Measurements from ENCODE around the gene EIF4A3.

The EIF4A3 gene

DNA sequence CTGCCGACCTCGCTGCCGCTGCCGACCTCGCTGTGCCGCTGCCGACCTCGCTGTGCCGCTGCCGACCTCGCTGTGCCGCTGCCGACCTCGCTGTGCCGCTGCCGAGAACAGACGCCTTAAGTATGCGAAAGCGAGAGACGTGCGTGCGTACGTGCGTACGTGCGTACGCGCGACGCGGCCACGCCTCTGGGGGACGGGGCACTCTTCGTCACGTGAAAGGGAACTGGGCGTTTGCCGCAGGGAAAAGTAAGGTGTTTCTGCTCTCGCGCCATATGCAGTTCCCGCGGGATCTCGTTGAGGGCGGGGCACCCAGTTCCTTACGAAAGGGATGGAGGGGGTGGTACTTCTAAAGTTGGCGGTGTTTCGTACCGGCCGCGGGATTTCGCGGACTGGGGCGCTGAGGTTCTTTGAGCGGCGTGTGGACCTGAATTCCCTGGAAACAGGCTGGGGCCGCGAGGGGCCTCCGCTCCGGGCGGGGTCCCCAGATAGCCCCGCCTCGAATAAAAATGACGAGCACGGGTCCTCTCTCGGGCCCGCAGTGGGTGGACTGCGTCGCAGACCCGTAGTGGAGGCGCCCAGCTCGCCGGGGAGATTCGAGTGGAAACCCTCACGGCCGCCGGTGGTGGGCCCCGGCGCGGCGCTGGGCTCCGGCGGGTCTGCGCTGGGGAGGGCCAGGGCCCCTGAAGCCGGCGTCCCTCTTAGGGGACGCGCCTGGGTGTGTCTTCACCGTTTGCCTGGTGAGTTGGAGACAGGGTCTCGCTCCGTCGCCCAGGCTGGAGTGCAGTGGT, at the start of gene EIF4A3:
Gene EIF4A3, minus strand, starts transcription at position 94 of the 788 bp plus-strand sequence. CDS start 167 bp downstream, outside the sequence.
- peak; percentile 94 to 96 for DNase-seq (ENCODE audit: low read depth in 2 of 2)

DNA sequence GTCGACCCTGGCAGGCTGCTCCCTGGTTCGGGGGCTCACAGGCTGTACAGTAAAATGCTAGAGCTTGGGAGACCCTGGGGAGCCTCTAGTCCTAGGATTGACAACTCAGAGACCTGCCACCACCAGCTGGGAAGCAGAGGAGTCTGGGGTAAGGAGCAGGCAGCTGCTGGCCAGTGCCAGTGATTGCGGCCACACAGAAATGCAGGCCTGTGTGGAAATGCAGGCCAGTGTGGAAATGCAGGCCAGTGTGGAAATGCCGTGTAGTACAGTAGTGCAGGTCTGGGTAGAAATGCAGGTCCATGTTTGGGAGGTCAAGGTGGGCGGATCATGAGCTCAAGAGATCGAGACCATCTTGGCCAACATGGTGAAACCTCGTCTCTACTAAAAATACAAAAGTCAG, 49.7 kb upstream of the EIF4A3 start:
- DNase-seq (ENCODE audit: low read depth in 2 of 2) = no peak

DNA sequence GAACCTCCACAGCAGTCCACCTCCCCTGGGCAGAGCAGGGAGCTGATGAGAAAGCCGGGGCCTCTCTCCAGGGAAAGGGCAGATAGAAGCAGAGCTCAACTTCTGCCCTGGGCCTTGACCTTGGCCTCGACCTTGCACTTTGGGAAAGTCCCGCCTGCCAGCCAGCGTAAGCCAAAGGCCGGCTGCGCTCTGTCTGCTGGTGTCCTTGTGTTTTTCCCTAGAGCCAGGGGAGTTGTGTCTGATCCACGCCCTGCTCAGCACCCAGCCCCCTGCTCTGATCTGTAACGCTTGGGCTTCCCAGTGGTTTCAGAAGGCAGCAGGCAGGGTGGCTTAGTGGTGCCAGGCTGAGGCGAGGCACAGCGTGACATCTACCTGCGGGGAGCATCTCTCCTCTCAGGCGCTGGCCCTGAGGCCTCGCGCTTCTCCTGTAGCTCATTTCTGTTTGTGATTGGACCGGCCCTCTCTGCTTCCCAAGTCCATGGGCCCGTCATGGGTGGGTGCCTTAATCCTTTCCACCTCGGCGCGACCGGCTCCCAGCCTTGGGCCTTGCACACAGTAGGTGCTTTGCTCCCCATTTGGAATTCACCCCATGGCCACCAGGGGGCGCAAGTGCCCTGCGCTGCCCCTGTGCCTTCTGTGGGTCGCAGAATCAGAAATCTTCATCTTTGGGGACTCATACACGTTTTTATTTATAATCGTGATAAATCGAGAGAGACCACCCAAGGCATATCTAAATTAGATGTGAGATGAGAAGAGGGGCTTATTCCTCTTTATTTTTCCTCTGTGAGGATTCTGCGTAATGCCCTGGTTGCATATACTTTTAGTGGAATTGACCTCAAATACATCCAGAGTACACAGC, 49.0 kb upstream of the EIF4A3 start:
- DNase-seq (ENCODE audit: low read depth in 2 of 2) = peak; percentile 27 to 30

DNA sequence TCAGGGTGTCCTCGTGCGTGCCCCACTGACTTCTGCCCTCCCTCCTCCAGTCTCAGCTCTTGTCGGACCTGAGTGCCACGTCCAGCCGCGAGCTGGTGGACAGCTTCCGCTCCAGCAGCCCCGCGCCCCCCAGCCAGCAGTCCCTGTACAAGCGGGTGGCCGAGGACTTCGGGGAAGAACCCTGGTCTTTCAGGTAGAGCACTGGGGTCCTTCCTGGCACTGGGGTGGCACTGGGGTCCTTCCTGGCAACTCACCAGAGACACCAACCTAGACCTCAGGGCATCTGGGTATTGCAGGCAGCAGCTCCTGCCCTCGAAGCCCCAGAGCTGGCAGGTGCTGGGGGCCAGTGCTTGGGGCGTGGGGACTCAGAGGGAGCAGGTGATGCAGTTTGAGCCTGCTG, 48.2 kb upstream of the EIF4A3 start:
- no peak for DNase-seq (ENCODE audit: low read depth in 2 of 2)

DNA sequence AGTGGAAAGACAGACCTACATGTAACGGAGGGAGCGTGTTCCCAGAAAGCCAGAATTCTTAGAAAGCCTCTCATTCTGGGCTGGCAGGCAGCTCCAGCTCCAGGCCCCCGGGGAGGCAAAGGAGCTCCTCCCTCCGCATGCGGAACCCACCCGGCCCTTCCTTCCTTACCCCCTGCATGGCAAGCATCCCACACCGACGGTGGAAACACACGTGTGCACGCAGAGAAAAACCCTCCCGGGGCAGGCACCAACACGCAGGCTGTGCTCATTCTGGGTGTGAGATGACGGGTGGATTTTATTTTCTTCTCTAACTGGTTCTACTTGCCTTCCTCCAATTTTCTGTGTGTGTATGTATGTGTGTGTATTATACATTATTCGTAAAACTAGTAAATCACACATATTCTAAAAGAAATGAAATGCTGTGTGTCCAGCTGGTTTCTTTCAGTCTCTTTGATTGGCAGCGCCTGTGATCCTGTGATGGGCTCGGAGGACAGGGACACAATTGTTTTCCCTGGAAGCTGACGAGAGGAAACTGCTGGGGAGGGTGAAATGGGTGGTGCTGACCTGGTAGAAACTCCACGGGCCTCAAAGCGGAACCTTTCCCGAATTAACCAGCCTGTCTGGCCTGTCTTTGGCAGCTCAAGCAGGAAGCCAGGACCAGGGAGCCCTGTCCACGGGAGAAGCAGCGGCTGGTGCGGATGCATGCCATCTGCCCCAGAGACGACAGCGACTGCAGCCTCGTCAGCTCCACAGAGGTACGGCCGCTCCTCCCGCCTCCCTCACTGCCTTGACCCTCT, 45.1 kb upstream of the EIF4A3 start:
- DNase-seq (ENCODE audit: low read depth in 2 of 2) = no peak

DNA sequence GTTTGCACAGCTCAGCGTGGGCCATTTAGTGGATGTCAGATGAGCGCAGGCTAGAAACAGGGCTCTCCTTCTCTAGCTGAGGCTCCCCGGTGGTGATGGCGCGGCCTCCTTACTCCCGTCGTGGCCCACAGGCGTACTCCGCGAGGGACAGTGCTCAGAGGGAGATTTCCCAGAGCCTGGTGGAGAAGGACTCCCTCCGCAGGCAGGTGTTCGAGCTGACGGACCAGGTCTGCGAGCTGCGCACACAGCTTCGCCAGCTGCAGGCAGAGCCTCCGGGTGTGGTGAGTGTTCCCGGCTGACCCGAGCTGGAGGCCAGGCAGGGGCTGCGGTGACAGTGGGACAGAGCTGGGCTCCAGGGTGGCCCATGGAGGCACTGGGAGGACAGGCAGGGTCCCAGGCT, 44.3 kb upstream of the EIF4A3 start:
- no peak for DNase-seq (ENCODE audit: low read depth in 2 of 2)

DNA sequence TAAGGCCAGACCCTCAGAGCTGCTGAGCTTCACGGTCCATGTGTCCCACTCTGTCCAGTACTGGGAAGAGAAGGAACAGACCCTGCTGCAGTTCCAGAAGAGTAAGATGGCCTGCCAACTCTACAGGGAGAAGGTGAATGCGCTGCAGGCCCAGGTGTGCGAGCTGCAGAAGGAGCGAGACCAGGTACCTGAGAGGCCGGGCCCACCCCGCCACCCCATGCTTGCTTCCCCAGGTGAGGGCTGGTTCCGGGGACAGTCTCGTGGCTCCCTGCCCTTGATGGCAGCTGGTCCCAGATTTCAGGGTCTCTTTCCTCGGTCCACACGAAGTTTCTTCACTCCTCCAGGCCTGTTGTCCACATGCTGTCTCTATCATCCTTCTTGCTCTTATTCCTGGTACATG, 43.8 kb upstream of the EIF4A3 start:
- DNase-seq (ENCODE audit: low read depth in 2 of 2) = no peak

DNA sequence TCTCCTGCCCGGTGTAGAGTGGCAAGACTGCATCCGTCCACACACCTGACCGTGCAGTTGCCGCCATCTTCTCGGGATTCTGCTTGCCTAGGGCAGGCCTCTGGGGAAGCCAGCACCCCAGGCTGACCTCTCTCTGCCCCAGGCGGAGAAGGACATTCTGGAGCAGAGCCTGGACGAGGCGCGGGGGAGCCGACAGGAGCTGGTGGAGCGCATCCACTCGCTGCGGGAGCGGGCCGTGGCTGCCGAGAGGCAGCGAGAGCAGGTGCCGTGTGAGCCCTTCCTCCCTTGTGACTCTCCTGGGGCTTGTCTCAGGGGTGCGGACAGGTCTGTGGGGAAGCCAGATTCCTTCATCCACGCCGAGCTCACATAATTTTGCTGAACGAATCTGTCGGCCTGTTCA, 42.7 kb upstream of the EIF4A3 start:
- no peak for DNase-seq (ENCODE audit: low read depth in 2 of 2)

DNA sequence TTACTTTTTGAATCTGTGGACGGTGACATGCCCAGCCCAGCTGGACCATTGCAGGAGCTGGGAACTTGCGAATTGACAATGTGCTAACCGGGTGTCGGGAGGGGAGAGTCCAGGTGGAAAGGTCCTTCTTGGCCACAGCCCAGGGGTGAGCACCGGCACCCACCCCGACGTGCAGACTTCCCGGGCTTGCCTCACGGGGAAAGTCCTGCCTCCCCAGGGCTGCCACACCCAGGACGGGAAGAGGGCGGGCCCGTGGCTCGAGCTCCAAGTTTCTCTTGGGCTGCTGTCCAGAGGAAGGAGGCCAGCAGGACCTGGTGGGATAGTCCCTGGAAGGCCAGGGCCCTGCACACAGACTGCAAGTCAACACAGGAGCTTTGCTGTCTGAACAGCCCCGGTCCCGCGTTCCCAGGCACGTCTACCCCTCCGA, 40.6 kb upstream of the EIF4A3 start:
- no peak for DNase-seq (ENCODE audit: low read depth in 2 of 2)

DNA sequence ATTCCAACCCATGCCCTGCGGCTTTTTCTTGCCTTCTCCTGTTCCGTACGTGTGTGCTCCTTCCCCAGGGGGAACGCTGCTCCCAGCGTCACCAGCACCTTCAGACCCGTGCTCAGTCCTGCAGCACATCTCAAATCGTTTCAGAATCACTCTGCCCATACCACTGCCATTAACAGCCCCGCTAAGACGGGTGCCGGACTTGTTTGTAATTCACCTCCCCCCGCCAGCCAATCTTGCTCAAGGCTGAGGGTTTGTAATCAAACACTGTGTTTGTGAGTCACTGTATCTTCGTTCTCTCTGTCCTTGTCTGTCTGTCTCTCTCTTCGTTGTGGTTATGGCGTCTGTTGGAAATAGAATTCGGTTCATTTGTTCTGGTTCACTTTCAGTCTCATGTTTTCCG, 40.2 kb upstream of the EIF4A3 start:
- DNase-seq (ENCODE audit: low read depth in 2 of 2) = no peak

DNA sequence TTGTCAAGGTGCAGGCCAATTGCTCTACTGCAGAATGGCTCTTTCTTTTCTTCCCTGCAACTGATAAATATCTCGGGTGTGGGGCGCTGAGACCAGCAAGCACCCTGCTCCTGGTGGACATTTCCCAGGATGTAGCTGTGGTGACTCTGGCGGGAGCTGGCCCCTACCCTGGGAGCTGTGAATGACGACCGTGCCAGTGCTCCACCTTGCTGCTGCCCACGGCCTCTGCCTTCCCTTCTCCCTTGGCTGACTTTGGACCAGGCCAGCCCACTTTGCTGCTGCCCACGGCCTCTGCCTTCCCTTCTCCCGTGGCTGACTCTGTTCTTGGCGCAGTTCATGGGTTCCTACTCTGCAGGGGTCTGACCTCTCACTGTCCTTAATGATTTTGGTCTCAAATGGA, 39.0 kb upstream of the EIF4A3 start:
- DNase-seq (ENCODE audit: low read depth in 2 of 2) = no peak

DNA sequence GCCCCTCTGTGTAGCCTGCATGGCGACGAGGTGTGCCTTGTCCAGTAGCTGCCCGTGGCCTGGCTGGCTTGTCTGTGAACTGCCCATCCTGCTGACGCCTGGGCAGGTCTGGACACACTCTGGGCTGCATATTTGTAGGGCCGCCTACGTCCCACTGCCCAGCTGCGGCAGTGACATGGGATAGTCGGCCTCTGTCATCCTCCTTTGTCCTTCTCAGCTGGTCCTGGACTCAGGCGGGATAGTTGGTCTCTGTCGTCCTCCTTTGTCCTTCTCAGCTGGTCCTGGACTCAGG, 37.4 kb upstream of the EIF4A3 start:
- no peak for DNase-seq (ENCODE audit: low read depth in 2 of 2)

DNA sequence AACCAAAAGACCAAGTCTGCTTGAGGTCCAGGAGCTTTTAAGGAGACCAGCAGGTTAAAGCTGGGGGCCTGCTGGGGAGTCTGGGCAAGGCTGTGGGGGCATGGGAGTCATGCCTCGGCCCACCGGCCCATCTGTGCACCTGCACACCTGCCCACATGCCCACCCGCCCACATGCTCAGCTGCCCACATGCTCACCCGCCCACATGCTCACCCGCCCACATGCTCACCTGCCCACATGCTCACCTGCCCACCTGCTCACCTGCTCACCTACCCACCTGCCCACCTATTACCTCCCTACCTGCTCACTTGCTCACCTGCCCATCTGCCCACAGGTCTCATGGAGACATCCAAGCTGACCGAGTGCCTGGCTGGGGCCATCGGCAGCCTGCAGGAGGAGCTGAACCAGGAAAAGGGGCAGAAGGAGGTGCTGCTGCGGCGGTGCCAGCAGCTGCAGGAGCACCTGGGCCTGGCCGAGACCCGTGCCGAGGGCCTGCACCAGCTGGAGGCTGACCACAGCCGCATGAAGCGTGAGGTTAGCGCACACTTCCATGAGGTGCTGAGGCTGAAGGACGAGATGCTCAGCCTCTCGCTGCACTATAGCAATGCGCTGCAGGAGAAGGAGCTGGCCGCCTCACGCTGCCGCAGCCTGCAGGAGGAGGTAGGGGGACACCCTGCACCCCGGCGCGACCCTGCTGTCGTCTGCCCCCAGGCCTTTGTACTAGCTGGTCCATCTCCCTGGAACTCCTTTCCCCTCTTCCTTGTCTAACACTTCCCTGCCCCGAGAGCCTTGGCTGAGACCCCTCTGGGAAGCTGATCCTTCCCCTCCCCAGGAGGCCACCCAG, 36.9 kb upstream of the EIF4A3 start:
- DNase-seq (ENCODE audit: low read depth in 2 of 2) = no peak

DNA sequence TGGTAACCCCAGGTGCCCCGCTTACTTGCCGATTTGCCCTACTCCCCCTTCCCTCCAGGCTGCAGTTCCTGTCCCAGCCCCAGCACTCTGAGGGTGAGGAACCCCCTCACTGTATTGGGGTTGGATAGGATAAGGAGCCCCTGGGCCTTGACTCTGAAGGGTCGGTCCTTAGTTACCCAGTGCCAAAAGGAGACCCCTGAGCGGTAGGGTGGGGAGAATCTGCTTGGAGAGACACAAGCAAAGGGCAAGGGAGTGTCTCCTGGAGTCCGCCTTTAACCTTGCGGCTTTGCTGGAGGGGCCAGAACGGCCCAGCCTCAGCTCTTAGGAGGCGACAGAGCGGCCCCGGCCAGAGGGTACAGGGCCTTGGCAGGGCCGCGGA, 35.9 kb upstream of the EIF4A3 start:
- DNase-seq (ENCODE audit: low read depth in 2 of 2) = no peak

DNA sequence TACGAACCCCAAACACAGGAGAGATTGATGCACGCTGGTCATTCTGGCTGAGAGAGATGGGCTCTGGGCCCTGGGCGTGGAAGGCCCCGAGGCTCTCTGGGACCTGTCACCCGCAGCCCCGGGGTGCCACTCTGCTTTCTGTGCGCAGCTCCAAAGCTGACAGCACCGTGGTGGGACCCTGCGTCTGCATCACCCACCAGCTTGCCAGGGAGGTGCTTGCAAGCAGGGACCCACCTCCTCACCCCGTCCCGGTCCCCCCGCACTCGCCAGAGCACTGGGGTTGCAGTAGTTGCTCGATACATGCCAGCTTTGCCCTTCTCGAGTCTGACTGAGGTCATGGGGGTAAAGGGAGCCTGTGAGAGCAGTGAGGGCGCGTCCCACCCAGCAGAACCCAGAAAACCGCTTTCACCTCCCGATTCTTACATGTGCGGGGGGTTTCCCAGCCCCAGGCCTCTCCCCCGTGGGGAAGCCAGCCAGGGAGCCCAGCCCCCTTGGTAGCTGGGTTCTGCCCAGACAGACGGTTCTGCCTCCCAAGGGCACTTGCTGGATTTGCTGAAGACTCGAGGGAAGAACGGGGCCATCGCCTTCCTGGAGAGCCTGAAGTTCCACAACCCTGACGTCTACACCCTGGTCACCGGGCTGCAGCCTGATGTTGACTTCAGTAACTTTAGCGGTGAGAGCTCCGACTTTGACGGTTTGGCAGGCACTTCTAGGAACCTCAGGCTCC, 35.4 kb upstream of the EIF4A3 start:
- no peak for DNase-seq (ENCODE audit: low read depth in 2 of 2)

DNA sequence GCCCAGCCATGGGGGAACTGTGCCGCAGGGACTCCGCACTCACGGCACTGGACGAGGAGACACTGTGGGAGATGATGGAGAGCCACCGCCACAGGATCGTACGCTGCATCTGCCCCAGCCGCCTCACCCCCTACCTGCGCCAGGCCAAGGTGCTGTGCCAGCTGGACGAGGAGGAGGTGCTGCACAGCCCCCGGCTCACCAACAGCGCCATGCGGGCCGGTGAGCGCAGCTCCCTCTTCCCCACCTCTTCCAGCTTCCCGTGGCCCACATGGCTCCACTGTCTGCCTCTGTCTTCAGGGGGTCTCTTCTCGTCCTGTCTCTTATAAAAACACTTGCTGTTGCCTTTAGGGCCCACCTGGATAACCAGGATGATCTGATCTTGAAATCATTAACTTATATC, 34.5 kb upstream of the EIF4A3 start:
- DNase-seq (ENCODE audit: low read depth in 2 of 2) = no peak

DNA sequence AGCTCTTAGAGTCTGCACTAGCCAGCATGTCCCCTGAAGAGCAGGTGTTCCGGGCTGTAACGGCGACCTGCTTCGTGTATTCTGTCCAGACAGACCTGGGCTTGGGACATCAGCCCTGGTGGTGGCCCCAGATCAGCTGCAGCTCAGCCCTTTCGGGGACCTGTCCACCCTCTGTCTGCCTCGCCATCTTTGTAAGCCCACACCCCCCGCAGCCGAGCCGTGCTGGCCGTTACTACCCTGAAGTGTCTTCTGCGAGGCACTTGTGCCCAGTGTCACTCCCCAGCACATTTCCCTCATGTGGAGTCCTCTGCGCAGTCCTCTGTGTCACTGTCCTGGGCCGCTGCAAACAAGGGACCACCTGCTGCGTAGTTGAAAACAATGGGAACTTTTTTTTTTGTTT, 33.3 kb upstream of the EIF4A3 start:
- no peak for DNase-seq (ENCODE audit: low read depth in 2 of 2)

DNA sequence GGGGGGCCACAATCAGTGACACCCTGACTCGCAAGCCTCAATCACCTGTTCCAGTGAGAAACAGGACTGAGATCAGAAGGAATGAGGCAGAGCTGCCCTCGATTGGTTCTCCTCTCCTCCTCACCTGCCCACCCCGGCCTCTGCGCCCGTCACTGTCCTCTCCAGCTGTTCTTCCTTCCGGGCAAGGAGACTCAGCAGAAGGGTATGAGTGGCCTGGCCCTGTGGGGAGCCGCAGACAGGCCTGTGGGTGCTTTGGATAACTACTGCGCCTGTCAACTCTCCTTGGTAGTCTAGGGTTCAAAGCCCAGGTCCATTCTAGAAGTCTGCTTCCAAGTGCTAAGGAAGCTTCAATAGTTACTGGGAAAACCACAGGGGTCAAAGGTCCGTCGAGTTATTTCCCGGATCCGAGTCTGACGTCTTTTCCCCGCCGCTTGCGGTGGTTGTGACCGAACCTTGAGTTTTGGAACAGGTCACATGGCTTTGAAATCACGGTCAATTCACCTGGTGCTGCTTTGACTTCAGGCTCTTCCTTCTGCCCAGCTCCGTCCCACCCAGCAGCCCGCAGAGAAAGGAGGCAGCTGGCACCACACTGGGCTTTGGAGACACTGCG, 31.2 kb upstream of the EIF4A3 start:
- DNase-seq (ENCODE audit: low read depth in 2 of 2) = no peak

DNA sequence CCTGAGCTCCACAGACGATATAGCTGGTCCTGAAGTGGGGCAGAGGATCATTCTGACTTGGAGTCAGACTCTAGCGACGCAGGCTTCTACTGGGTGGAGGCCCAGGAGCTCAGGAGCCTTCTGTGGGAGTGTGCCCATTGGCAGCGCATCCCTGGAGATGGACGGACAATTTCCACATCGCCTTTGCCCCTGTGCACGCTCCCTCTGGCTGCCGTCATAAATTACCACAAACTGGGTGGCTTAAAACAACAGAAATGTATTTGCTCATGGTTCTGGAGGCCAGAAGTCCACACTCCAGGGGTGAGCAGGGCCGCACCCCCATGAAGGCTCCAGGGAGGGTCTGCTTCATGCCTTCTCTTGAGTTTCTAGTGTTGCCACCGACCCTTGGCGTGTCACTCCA, 29.8 kb upstream of the EIF4A3 start:
- no peak for DNase-seq (ENCODE audit: low read depth in 2 of 2)

DNA sequence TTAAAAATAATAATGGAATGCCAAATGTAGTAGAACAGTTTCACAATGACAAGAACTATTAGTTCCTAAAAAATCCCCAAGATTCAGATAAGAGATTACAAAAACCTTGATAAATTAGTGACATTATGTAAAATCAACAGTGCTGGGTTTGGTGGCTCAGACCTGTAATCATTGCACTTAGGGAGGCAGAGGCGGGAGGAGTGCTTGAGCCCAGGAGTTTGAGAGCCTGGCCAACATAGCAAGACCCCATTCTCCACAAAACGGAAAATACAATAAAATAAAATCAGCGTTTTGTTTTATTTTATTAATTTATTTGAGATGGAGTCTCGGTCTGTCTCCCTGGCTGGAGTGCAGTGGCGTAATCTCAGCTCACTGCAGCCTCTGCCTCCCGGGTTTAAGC, 27.0 kb upstream of the EIF4A3 start:
- DNase-seq (ENCODE audit: low read depth in 2 of 2) = no peak

DNA sequence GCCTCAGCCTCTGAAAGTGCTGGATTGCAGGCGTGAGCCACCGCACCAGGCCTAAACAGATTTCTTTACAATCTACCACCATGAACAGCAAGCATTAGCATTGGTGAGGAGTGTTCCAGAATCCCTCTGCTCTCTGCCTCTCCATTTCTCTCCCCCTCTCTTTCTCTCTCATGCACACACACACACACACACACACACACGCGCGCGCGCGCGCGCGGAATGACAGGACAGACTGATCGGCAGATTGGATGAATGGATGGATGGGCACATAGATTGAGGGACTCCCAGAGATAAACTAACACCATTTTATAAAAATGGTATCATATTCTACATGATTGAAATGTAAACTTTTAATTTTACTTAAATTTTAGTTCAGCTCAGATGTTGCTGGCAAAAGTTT, 26.2 kb upstream of the EIF4A3 start:
- no peak for DNase-seq (ENCODE audit: low read depth in 2 of 2)
